Endothelial cell of umbilical vein (primary cell): ENCODE data around the gene TRPC3. TPM values are rescaled to one million over a fixed set of nuclear protein-coding genes. Genes with fewer than 3 reads are reported as not detected.

Experiments used
- BruUV-seq: library from RNA; stranded (reverse); fragments of 400-500 nt; replicated peaks from 2 replicates; lab custom pipeline; 2021; lab: Mats Ljungman, UMichigan
- CTCF ChIA-PET: fragments of 300-600, 350-600 bp; sonication (Branson Sonifier 250); formaldehyde crosslinking; loops from one replicate; lab custom pipeline; 2021; ENCODE audit warnings: antibody characterized with exemption, inconsistent platforms; lab: Charles Lee
- POLR2A ChIA-PET: fragments of 300-600, 350-600 bp; sonication (Branson Sonifier 250); formaldehyde crosslinking; loops from one replicate; lab custom pipeline; 2021; ENCODE audit warnings: antibody characterized with exemption, inconsistent platforms; lab: Charles Lee
- DNase-seq: peaks from one replicate; pipeline ENCODE4 v3.0.0-alpha.2; 2011; ENCODE audit warnings: low read depth, low spot score
- FAIRE-seq: peaks from 2 replicates; lab custom pipeline; 2011; peaks lifted over from hg19 to GRCh38; lab: Jason Lieb, UNC
- H2AFZ ChIP-seq: 2 replicates; pipeline ENCODE4 v1.6.0; 2012; ENCODE audit warnings: low read depth, low read length, control low read depth, inconsistent platforms
- H3K27ac ChIP-seq: 2 replicates; pipeline ENCODE4 v1.5.1; 2011; ENCODE audit warnings: low read depth, mild to moderate bottlenecking, control low read depth, low read length, moderate library complexity; ENCODE audit not compliant: insufficient read depth
- H3K27me3 ChIP-seq, 2 experiments: 2 replicates each; pipeline versions ENCODE4 v1.6.0 to v1.6.1; 2011; ENCODE audit warnings: low read length in 2 of 2, mixed read lengths in 1 of 2; ENCODE audit not compliant: control insufficient read depth in 2 of 2, insufficient read depth in 2 of 2
- H3K36me3 ChIP-seq, 2 experiments: 2 replicates in 1 of 2; 3 replicates in 1 of 2; pipeline ENCODE4 v1.5.1; 2011; ENCODE audit warnings: low read length in 2 of 2, mild to moderate bottlenecking in 1 of 2, moderate library complexity in 1 of 2; ENCODE audit not compliant: control insufficient read depth in 2 of 2, insufficient read depth in 2 of 2; ENCODE audit errors: extremely low read depth in 1 of 2
- H3K4me1 ChIP-seq: 3 replicates; pipeline ENCODE4 v1.5.1; 2011; ENCODE audit warnings: mild to moderate bottlenecking, low read length; ENCODE audit not compliant: control insufficient read depth, insufficient read depth; ENCODE audit errors: extremely low read depth
- H3K4me2 ChIP-seq: 2 replicates; pipeline ENCODE4 v1.6.1; 2011; ENCODE audit warnings: low read length, control low read depth, mixed read lengths; ENCODE audit not compliant: insufficient read depth
- H3K4me3 ChIP-seq, 3 experiments: fragments of 200-600 bp in 1 of 3; sonication (generic), shearing (Covaris generic) in 1 of 3; replicated peaks in 1 of 3; 2 replicates each; pipeline ENCODE4 v1.5.1; 2011 to 2016; ENCODE audit warnings: control low read depth in 3 of 3, low read length in 3 of 3, mild to moderate bottlenecking in 2 of 3, inconsistent platforms in 1 of 3, low read depth in 1 of 3, moderate library complexity in 1 of 3; ENCODE audit not compliant: insufficient read depth in 1 of 3
- H3K79me2 ChIP-seq: 2 replicates; pipeline ENCODE4 v1.6.0; 2012; ENCODE audit warnings: low read length, inconsistent platforms; ENCODE audit not compliant: control insufficient read depth, insufficient read depth
- H3K9ac ChIP-seq: replicated peaks from 2 replicates; pipeline ENCODE3; 2011; ENCODE audit warnings: low read length, control low read depth; ENCODE audit not compliant: insufficient read depth; ENCODE audit errors: extremely low read depth
- H3K9me1 ChIP-seq: replicated peaks from 3 replicates; pipeline ENCODE4 v1.6.0; 2011; ENCODE audit warnings: mild to moderate bottlenecking, low read length; ENCODE audit not compliant: control insufficient read depth, insufficient read depth; ENCODE audit errors: extremely low read depth
- H3K9me3 ChIP-seq: replicated peaks from 2 replicates; pipeline ENCODE4 v1.5.1; 2012; ENCODE audit warnings: low read length, inconsistent platforms; ENCODE audit not compliant: control insufficient read depth, insufficient read depth
- H4K20me1 ChIP-seq: replicated peaks from 2 replicates; pipeline ENCODE3; 2011; ENCODE audit warnings: mild to moderate bottlenecking, low read length; ENCODE audit not compliant: control insufficient read depth, insufficient read depth; ENCODE audit errors: extremely low read depth
- CTCF ChIP-seq, 2 donors: IDR thresholded peaks; 1 replicate in 1 of 2; 2 replicates in 1 of 2; pipeline ENCODE4 v1.5.1; 2011; ENCODE audit warnings: low read length in 2 of 2, mild to moderate bottlenecking in 2 of 2, moderate library complexity in 2 of 2, control low read depth in 1 of 2, inconsistent platforms in 1 of 2, low read depth in 1 of 2; ENCODE audit not compliant: insufficient read depth in 1 of 2; ENCODE audit errors: extremely low read depth in 1 of 2
- EZH2 ChIP-seq: IDR thresholded peaks from 2 replicates; pipeline ENCODE4 v1.6.1; 2012; ENCODE audit warnings: borderline replicate concordance, low read depth, mild to moderate bottlenecking, moderate library complexity, low read length, inconsistent platforms; ENCODE audit not compliant: severe bottlenecking
- FOS ChIP-seq: IDR thresholded peaks from 2 replicates; pipeline ENCODE4 v1.6.1; 2011; ENCODE audit warnings: mild to moderate bottlenecking, low read length, moderate library complexity, borderline replicate concordance; ENCODE audit not compliant: insufficient read depth
- GATA2 ChIP-seq: IDR thresholded peaks from 2 replicates; pipeline ENCODE4 v1.7.0; 2011; ENCODE audit warnings: low read depth, mild to moderate bottlenecking, moderate library complexity, mixed read lengths, low read length; ENCODE audit not compliant: insufficient read length, insufficient read depth
- JUN ChIP-seq: IDR thresholded peaks from 2 replicates; pipeline ENCODE4 v1.6.1; 2011; ENCODE audit warnings: borderline replicate concordance, low read depth; ENCODE audit not compliant: insufficient read length, insufficient read depth
- MYC ChIP-seq: IDR thresholded peaks from one replicate; pipeline ENCODE4 v1.6.1; 2011; ENCODE audit warnings: mild to moderate bottlenecking, low read depth, low read length
- POLR2A ChIP-seq: IDR thresholded peaks from 2 replicates; pipeline ENCODE4 v1.6.1; 2012; ENCODE audit warnings: low read depth, mild to moderate bottlenecking, control low read depth, low read length
- POLR2AphosphoS5 ChIP-seq: IDR thresholded peaks from 2 replicates; pipeline ENCODE4 v1.6.1; 2012; ENCODE audit warnings: low read depth, mild to moderate bottlenecking, control low read depth, low read length, moderate library complexity; ENCODE audit not compliant: insufficient read depth
- dilution Hi-C: fragments of 300-500 bp; cut with MboI; formaldehyde crosslinking; loops from one replicate; pipeline ENCODE4 v1.15.0; 2019; ENCODE audit warnings: low sequenced_read_pairs; ENCODE audit not compliant: extremely low pct_ligation_motif_present
- intact Hi-C: fragments of 100-400 bp; cut with micrococcal nuclease; formaldehyde crosslinking; loops from one replicate; pipeline ENCODE4 v1.10.0; 2022
- polyA plus RNA-seq, 4 experiments: library from polyadenylated mRNA; depleted of rRNA in 3 of 4; stranded (reverse) in 3 of 4; unstranded in 1 of 4; fragments of >200 nt; gene quantifications; 2 replicates each; pipeline versions ENCODE4 v1.2.1 to v1.2.3, GENCODE V29; 2011 to 2012; ENCODE audit warnings: missing spikeins in 1 of 4
- total RNA-seq: library from RNA; stranded (reverse); gene quantifications from 2 replicates; pipeline ENCODE4 v1.2.3, GENCODE V29; 2021
- TF ChIP-seq, protein P1 (sequence below): IDR thresholded peaks from 2 replicates; pipeline ENCODE4 v1.6.1; 2011; ENCODE audit not compliant: insufficient read depth, insufficient read length

The TRPC3 gene
- total and polyA plus RNA-seq, 2 donors (not counting 3 experiments of a cell fraction or from before 2014, with no cell fraction given), result not detected

DNA sequence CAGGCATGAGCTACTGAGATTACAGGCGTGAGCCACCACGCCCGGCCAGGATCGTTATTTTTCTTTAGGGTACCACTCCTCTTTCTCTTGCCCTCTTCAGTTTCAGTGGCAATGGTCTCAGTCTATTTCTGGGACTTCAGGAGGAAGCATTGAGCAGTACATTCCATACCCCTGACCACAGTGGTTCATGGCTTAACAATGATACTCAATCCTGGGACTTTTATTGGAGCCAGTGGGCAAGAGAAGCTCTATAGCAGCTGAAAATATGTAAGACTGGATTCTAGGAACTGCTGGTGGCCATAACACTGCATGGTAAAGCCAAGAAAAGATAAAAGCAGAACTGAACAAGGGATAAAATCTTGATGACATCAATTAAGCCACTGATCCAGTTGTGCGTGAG, 122.3 kb downstream of the TRPC3 start:
- no peak for TF ChIP-seq EZH2
- TF ChIP-seq POLR2A, result no peak
- TF ChIP-seq, protein P1, sequence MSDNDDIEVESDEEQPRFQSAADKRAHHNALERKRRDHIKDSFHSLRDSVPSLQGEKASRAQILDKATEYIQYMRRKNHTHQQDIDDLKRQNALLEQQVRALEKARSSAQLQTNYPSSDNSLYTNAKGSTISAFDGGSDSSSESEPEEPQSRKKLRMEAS, result no peak
- no peak for TF ChIP-seq CTCF (IDR thresholded peaks at IDR 0.05; ENCODE audit: extremely low read depth in 1 of 2, insufficient read depth in 1 of 2, low read depth in 1 of 2, low read length in 2 of 2)
- TF ChIP-seq POLR2AphosphoS5, result no peak
- TF ChIP-seq FOS, result no peak
- no peak for TF ChIP-seq JUN
- TF ChIP-seq GATA2, result no peak
- TF ChIP-seq MYC, result no peak
- no peak overlapping the region for H3K27ac ChIP-seq
- BruUV-seq, result no TSS peak
- dilution Hi-C loops (no loop called here), intact Hi-C loops (no loop called here)
- no peak overlapping the region for H3K4me2 ChIP-seq
- DNase-seq (no peak), FAIRE-seq (no peak)
- no peak overlapping the region for H3K9ac ChIP-seq
- ChIA-PET POLR2A (no interaction called here), CTCF (interaction anchor here (1.2 kb wide), 1 partner anchor 41 kb away, joined by 3 read pairs; the partner anchor contains the start of gene BBS7)
- H3K36me3 ChIP-seq, result no peaks in the 10 kb centered on the region
- H3K4me1 ChIP-seq, result no peaks in the 10 kb centered on the region
- H3K79me2 ChIP-seq, result no peaks in the 10 kb centered on the region
- H3K9me3 ChIP-seq, result no peaks in the 10 kb centered on the region
- H3K9me1 ChIP-seq, result no peaks in the 10 kb centered on the region
- H3K4me3 ChIP-seq, result no peak overlapping the region
- no peak overlapping the region for H2AFZ ChIP-seq
- no peaks in the 10 kb centered on the region for H3K27me3 ChIP-seq
- no peaks in the 10 kb centered on the region for H4K20me1 ChIP-seq

Other genes with a start within 250 kb of the TRPC3 start
- not detected in 2 replicates for gene SMIM43, start 186.9 kb downstream of the TRPC3 start, total RNA-seq
- 0.08 and 0.18 TPM in 2 replicates for gene SMIM43, start 186.9 kb downstream of the TRPC3 start, polyA plus RNA-seq
- gene EXOSC9, start 150.7 kb downstream of the TRPC3 start, total RNA-seq, result 46.3 and 47.2 TPM in 2 replicates
- 14.1 and 19.0 TPM in 2 replicates for gene EXOSC9, start 150.7 kb downstream of the TRPC3 start, polyA plus RNA-seq
- 63.1 and 65.4 TPM in 2 replicates for gene CCNA2, start 128.2 kb downstream of the TRPC3 start, total RNA-seq
- 23.3 and 23.7 TPM in 2 replicates for gene CCNA2, start 128.2 kb downstream of the TRPC3 start, polyA plus RNA-seq
- 20.0 and 22.2 TPM in 2 replicates for gene BBS7, start 81.6 kb downstream of the TRPC3 start, total RNA-seq
- gene BBS7, start 81.6 kb downstream of the TRPC3 start, polyA plus RNA-seq, result 13.4 and 21.7 TPM in 2 replicates
- 37.5 and 47.1 TPM in 2 replicates for gene BLTP1, start 200.3 kb upstream of the TRPC3 start, total RNA-seq
- 12.8 and 14.7 TPM in 2 replicates for gene BLTP1, start 200.3 kb upstream of the TRPC3 start, polyA plus RNA-seq